Measurements from ENCODE around the gene BRSK1. TPM values are rescaled to one million over a fixed set of nuclear protein-coding genes. Genes with fewer than 3 reads are reported as not detected.

The BRSK1 gene
- total RNA-seq, 2 experiments from 2014 or later, result 2.6 to 2.7 TPM

- ATAC-seq (ENCODE audit: poor library complexity) (no peak), DNase-seq (no peak)
- Histone ChIP-seq H3K9me3 (ENCODE audit: control insufficient read depth in 1 of 2, insufficient read depth in 1 of 2, low read length in 2 of 2) (no peaks in the 10 kb centered on the region), H3K27ac (ENCODE audit: low read depth in 1 of 2, low read length in 2 of 2) (no peak overlapping the region), H3K4me3 (ENCODE audit: low read length) (no peak overlapping the region), H3K4me1 (ENCODE audit: insufficient read depth, low read length) (peaks cover 9% of the 10 kb centered on the region), H3K36me3 (ENCODE audit: insufficient read depth, low read length) (no peaks in the 10 kb centered on the region), H3K27me3 (ENCODE audit: control insufficient read depth in 1 of 2, insufficient read depth in 2 of 2, low read length in 2 of 2) (peaks cover 0 to 6% of the 10 kb centered on the region in 2 experiments)
- no peak overlapping the region for H3K4me3 Mint-ChIP-seq
- peaks cover 6% of the 10 kb centered on the region for H3K36me3 Mint-ChIP-seq (ENCODE audit: low read depth)
- peaks cover 29% of the 10 kb centered on the region for H3K27me3 Mint-ChIP-seq
- no peaks in the 10 kb centered on the region for H3K9me3 Mint-ChIP-seq
- peaks cover 7% of the 10 kb centered on the region for H3K4me1 Mint-ChIP-seq (ENCODE audit: low read depth)
- H3K27ac Mint-ChIP-seq, result no peak overlapping the region
- intact Hi-C loops (cut with DNase I, micrococcal nuclease), result no loop called here
- ChIA-PET POLR2A (no interaction called here), CTCF (no interaction called here)
- no peak for TF ChIP-seq CTCF (IDR thresholded peaks at IDR 0.05)
Observed at GRCh38 chr19:55333870-55334269, 50.1 kb downstream of the BRSK1 start.

- H3K4me3 Mint-ChIP-seq, result peak overlapping the region; percentile 4
- Histone ChIP-seq H3K9me3 (ENCODE audit: control insufficient read depth in 1 of 2, insufficient read depth in 1 of 2, low read length in 2 of 2) (no peaks in the 10 kb centered on the region), H3K36me3 (ENCODE audit: insufficient read depth, low read length) (no peaks in the 10 kb centered on the region), H3K4me1 (ENCODE audit: insufficient read depth, low read length) (peaks cover 26% of the 10 kb centered on the region), H3K27ac (ENCODE audit: low read depth in 1 of 2, low read length in 2 of 2) (no peak overlapping the region), H3K4me3 (ENCODE audit: low read length) (no peak overlapping the region), H3K27me3 (ENCODE audit: control insufficient read depth in 1 of 2, insufficient read depth in 2 of 2, low read length in 2 of 2) (peaks cover 4 to 6% of the 10 kb centered on the region in 2 experiments)
- no peak for ATAC-seq (ENCODE audit: poor library complexity)
- no peak for DNase-seq
- H3K4me1 Mint-ChIP-seq (ENCODE audit: low read depth), result peaks cover 21% of the 10 kb centered on the region
- peaks cover 28% of the 10 kb centered on the region for H3K27me3 Mint-ChIP-seq
- CTCF ChIA-PET, result interaction anchor here (3.5 kb wide), 1 partner anchor 35 kb away, joined by 21 read pairs; no protein-coding TSS in a partner anchor
- POLR2A ChIA-PET, result no interaction called here
- intact Hi-C loops (cut with DNase I, micrococcal nuclease), result loop anchor here in 1 of 2 experiments (5.0 kb wide), 1 partner anchor 71 kb away; the partner anchor contains the start of gene UBE2S
- no peak for TF ChIP-seq CTCF (IDR thresholded peaks at IDR 0.05)
- H3K36me3 Mint-ChIP-seq (ENCODE audit: low read depth), result peaks cover 16% of the 10 kb centered on the region
- H3K27ac Mint-ChIP-seq, result peak overlapping the region; percentile 99
- no peaks in the 10 kb centered on the region for H3K9me3 Mint-ChIP-seq
Observed at GRCh38 chr19:55336101-55336500, 52.3 kb downstream of the BRSK1 start.

GRCh38 chr19:55339105-55339888 lies 55.5 kb downstream of the BRSK1 start, which contains the start of gene KMT5C:
Gene KMT5C (plus strand): TSS chr19:55339876. CDS start chr19:55341937, 2,061 bp downstream.
- Histone ChIP-seq H3K27me3 (ENCODE audit: control insufficient read depth in 1 of 2, insufficient read depth in 2 of 2, low read length in 2 of 2) (peaks cover 3 to 4% of the 10 kb centered on the region in 2 experiments), H3K27ac (ENCODE audit: low read depth in 1 of 2, low read length in 2 of 2) (peak within 1 kb of the TSS; percentile 91 to 98), H3K4me1 (ENCODE audit: insufficient read depth, low read length) (peaks cover 32% of the 10 kb centered on the region), H3K9me3 (ENCODE audit: control insufficient read depth in 1 of 2, insufficient read depth in 1 of 2, low read length in 2 of 2) (no peaks in the 10 kb centered on the region), H3K36me3 (ENCODE audit: insufficient read depth, low read length) (peaks cover 8% of the 10 kb centered on the region), H3K4me3 (ENCODE audit: low read length) (peak within 1 kb of the TSS; percentile 71)
- ATAC-seq (ENCODE audit: poor library complexity), result peak; percentile 73
- H3K36me3 Mint-ChIP-seq (ENCODE audit: low read depth), result peaks cover 21% of the 10 kb centered on the region
- peak within 1 kb of the TSS; percentile 98 for H3K4me3 Mint-ChIP-seq
- peak; percentile 30 for TF ChIP-seq CTCF (IDR thresholded peaks at IDR 0.05)
- no peaks in the 10 kb centered on the region for H3K9me3 Mint-ChIP-seq
- H3K4me1 Mint-ChIP-seq (ENCODE audit: low read depth), result peaks cover 21% of the 10 kb centered on the region
- DNase-seq, result peak; percentile 100
- intact Hi-C loops (cut with DNase I, micrococcal nuclease), result loop anchor here (1.0 to 5.0 kb wide), 7 partner anchors 16 to 260 kb away; partner anchors contain the start of genes RPL28 (in 2 of the 2), COX6B2 (in 1 of the 2), FIZ1 (in 1 of the 2) and PPP6R1 (in 1 of the 2)
- H3K27me3 Mint-ChIP-seq, result peaks cover 22% of the 10 kb centered on the region
- CTCF ChIA-PET, result interaction anchor here (0.7 to 3.5 kb wide), 11 partner anchors 13 to 315 kb away, joined by 3 to 21 read pairs (median 3); partner anchors contain the start of gene TMEM238
- POLR2A ChIA-PET, result interaction anchor here (0.6 to 2.0 kb wide), 35 partner anchors 9 to 891 kb away, joined by 3 to 43 read pairs (median 5); partner anchors contain the start of genes FIZ1, HSPBP1, ISOC2 and NAT14
- peak within 1 kb of the TSS; percentile 99 for H3K27ac Mint-ChIP-seq
